ENCODE results near the gene ARAP2.
"Not testable (repeated sequence)": the region's sequence is repeated elsewhere in the genome, so short reads cannot be mapped to it uniquely, and the experiment has no call there.

The ARAP2 gene

DNA sequence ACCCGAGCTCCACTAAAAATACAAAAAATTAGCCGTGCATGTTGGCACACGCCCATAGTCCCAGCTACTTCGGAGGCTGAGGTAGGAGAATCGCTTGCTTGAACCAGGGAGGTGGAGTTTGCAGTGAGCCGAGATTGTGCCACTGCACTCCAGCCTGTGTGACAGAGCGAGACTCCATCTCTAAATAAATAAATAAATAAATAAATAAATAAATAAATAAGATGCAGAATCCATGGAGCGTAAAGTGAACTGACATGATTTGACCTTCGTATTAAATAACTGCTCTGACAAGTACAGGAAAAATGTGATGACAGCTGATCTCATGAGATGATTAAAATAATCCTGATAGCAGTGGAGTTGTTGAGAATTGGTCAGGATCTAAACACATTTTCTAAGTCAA lies 62.0 kb downstream of the ARAP2 start:
- not testable (repeated sequence) for DNase-seq

- no peak for DNase-seq
Measured at GRCh38 chr4:36180206-36180605, 64.1 kb downstream of the ARAP2 start.

GRCh38 chr4:36178484-36178883 lies 65.8 kb downstream of the ARAP2 start:
- DNase-seq = no peak

DNA sequence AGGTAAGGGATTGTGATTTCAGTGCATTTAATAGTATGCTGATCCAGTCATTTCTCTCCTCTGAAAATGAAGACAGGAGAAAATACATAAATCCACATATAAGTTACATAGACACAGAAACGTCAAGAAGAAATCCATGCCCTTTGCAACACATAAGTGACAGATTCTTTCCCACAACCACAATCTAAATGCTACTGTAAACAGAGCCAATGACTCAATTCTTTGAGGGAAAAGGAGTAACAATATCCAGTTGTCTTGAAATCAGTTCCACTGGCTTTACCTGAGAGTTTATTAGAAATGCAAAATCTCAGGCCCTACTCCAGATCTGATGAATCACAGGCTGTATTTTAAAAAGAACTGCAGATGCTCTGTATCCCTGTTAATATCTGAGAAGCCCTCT lies 66.4 kb downstream of the ARAP2 start:
- no peak for DNase-seq

- no peak for DNase-seq
Measured at GRCh38 chr4:36174570-36174969, 69.7 kb downstream of the ARAP2 start.

GRCh38 chr4:36173905-36174304 lies 70.4 kb downstream of the ARAP2 start:
- no peak for DNase-seq

DNA sequence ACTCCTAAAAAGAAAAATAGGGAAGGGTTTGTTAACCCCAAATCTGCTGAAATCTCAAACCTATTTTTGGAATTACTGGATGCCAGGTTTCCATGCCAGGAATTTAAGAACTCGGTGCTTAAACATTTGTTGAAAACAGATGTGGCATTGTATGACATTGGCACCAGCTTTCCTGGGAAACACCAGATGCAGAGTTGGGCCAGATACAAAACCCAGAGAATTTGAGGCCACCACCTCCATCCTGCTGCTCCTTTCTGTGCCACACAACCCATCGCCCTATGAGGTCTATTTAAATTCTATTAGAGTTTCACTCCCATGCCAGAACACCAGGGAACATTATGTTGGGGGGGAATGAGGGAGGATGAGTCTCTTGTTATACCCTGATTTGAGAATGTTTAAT lies 71.7 kb downstream of the ARAP2 start:
- DNase-seq = no peak

GRCh38 chr4:36168127-36168878 lies 76.0 kb downstream of the ARAP2 start:
- DNase-seq = no peak

DNA sequence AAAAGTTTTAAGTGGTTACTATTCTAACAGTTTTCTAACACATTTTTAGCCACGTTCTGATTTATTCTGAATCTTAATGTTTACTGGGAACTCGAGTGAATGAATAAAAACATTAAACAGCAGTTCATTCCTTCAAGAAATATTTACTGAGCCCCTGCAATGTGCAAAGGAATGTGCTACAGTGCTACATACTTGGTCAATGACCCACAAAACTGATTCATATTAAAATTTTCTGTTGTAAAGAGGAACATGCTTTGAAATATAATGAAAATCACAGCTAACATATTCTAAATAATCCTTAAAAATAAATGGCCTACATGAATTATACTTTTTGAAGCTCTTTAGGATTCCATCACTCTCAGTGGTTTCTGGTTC lies 78.7 kb downstream of the ARAP2 start:
- no peak for DNase-seq

DNA sequence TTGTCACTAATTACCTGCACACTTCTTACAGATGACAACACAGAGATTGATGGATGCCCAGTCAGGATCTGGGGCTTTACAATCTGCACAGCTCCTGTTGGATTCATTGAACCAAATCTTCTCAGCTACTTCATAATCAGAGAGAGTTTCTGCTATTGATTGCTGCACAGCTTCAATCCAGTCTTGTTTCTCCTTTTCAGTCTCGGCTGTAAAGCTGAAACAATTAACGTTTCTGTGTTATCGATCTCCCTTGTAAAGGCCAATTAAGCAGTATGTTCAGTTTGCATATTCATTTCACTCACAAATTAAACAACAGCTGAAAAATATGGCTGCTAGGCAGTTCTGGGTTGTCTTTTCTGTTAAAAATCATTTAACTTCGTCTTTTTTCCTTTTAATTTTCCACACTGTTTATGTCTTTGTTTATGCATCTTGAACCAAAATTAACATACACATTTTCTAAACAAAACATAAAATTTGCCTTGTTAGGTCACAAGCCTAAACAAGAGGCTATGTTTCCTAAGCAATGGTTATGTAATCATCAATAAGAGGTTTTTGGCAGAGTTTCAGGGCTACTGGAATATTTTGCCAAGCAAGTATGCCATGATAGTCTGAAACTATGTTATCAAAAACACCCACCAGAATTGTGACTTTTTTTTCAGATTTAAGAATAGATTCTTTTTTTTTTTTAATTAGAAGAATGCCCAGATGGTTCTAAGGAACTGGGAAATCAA lies 79.2 kb downstream of the ARAP2 start:
- DNase-seq = no peak

- DNase-seq = no peak
Measured at GRCh38 chr4:36163198-36163597, 81.1 kb downstream of the ARAP2 start.

GRCh38 chr4:36159208-36159607 lies 85.1 kb downstream of the ARAP2 start:
- DNase-seq = no peak

DNA sequence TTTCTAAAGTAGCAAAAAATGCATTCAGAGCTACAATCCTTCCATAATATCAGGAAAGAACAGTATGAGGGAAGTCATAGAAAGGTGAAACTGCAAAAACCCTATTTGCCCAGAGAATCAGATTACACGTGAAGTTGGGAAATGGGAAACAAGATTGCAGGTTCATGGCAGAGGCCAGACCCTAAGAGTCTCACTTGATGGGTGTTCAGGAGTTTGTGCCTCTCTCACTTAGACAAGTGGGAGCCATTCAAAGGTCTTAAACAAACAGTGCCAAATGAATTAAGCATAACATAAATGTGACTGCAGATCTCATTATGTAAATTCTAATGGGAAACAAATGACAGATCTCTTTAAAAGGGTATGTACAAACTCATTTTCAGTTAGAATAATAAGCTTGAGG lies 91.6 kb downstream of the ARAP2 start:
- no peak for DNase-seq

GRCh38 chr4:36142504-36142903 lies 101.8 kb downstream of the ARAP2 start:
- DNase-seq = no peak

GRCh38 chr4:36141186-36141585 lies 103.1 kb downstream of the ARAP2 start:
- DNase-seq = no peak

DNA sequence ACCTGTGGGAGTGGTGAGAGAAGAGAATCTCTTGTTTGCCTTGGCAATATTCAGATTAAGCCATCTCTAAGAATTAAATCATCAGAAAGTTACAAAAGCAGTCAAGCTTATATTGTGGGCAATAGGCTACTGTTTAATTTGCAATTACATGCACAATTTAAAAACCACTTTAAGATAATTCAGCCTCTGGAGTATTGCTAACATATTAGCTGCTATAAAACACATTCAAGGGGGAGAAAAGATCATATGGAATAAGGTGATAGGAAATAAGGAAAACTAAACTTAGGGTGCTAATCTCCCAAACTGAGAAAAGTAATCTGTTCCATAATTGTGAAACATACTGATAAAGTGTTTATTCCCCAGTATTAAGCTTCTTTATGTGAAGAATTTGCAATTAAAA lies 103.9 kb downstream of the ARAP2 start:
- no peak for DNase-seq

DNA sequence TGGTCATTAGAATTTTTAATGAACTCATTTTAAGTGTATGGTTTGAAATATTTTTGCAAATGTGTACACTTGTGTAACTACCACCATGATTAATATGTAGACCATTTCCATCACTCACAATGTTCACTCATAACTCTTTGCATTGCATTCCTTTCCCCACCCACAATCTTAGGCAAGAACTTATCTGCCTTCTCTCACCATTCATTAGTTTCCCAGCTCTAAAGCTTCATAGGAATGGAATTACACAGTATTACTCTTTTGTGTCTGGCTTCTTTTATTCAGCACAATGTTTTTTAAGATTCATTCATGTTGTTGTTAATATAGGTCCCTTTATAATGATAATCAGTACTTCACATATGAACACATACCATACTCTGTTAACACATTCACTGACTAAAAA lies 106.1 kb downstream of the ARAP2 start:
- no peak for DNase-seq

- DNase-seq = no peak
Measured at GRCh38 chr4:36137336-36137735, 107.0 kb downstream of the ARAP2 start.

DNA sequence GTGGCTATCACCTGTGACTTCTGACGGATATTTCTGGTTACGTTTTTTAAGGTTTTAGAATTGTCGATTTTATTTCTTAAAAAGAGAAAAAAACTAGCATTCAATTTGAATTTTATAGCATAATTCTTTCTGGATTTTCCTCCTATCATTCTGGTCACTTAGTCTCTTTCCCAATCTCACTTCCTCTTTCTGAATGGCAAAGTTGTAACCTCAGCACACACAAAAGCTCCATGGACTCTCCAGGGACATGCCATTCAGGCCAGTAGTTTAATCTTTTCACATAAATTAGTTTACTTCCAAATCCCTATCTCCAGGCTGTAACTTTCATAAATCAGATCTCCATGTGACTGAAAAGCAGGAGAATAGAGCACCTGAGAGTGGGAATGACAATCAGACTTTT lies 110.7 kb downstream of the ARAP2 start:
- DNase-seq = no peak

DNA sequence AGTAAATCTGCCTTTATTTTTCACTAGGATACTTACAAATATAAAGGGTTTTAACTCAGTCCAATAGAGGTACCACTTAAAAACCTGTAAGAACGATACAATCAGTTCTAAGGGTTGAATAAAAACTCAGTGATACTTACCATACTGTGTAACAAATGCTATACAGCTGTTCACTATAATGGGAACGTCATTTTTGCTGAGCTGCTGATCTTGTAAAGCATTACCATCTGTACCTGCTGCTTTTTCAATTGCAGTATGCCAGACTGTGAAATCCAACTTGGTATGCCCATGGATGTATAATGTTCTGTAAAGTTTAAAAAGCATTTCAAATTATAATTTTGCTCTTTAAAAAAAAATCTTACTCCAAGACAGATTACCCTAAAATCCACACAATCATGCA lies 111.2 kb downstream of the ARAP2 start:
- DNase-seq = no peak

DNA sequence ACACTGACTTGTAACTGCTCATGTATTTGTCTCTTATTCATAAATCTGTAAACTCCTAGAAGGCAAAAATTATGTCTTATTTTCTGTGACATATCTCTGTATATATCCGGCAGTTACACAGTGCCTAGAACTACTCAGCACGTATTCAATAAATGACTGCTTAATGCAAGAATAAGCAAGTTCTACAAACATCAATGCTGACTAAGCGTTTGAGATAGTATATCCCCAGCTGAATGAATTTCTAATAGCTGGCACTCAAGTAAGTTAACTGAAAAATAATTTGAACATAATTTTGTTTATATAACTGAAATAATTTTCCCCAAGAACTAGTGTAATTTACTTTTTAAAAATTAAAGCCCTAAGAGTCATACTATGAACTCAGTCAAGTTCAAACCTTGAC lies 113.7 kb downstream of the ARAP2 start:
- DNase-seq = no peak

DNA sequence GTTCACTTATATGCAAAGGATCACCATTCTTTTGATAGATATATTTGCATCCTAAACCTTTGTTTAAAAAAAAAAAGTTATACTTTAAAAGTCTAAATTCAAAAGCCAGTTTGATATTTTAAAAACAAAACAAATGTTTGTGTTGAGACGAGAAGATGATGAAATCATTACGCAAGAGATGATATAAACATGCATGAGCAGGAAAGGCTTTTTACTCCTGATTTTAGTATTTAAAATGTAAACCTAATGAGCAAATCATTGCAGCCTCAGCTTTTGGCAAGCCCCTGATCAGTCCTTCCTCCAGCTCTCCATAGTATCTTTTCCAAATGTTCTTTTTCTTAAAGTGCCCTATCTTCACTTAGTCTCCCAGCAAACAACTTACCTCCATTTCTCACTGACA lies 115.6 kb downstream of the ARAP2 start:
- DNase-seq = no peak

GRCh38 chr4:36123906-36124305 lies 120.4 kb downstream of the ARAP2 start:
- no peak for DNase-seq

DNA sequence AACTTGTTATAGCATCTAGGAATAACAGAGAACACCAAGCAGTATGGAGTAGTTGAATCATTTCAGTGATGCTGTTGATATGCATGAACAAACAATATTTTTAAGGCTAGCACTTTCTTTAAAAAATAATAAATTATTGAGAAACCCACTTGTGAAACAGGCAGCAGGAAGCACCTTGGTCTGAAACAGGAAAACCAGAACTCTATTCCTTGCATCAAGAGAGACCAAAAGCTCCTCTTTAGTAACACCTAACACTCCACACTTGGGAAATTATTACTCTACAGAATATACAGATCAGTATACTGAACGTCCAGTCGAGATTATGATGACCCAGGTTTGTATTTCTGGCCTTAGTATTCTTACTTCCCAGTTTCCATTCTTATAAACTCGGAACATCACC lies 129.0 kb downstream of the ARAP2 start:
- no peak for DNase-seq

DNA sequence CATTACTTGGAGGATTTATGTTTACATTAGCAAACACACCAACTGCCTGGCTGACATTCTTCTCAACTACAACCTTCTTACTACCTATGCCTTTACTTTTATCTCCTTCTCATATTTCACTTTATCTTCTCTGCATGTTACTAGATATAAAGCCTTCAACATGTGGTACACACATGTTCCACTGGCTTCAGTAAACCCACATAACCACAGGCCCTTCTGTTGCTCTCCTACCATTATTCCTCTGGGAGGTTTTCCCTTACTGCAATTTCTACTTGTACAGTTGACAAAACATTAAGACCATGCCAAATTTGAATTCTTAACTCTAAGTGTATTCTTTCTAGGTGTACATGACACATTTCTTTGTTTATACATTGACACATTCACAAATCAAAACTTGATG lies 133.1 kb downstream of the ARAP2 start:
- no peak for DNase-seq

All from DMS79 (cell line).